ENCODE data around the gene SLC25A22. TPM values are rescaled to one million over a fixed set of nuclear protein-coding genes. Genes with fewer than 3 reads are reported as not detected.

Gene SLC25A22
- total RNA-seq, 1 experiment from 2014 or later = 32.7 TPM

DNA sequence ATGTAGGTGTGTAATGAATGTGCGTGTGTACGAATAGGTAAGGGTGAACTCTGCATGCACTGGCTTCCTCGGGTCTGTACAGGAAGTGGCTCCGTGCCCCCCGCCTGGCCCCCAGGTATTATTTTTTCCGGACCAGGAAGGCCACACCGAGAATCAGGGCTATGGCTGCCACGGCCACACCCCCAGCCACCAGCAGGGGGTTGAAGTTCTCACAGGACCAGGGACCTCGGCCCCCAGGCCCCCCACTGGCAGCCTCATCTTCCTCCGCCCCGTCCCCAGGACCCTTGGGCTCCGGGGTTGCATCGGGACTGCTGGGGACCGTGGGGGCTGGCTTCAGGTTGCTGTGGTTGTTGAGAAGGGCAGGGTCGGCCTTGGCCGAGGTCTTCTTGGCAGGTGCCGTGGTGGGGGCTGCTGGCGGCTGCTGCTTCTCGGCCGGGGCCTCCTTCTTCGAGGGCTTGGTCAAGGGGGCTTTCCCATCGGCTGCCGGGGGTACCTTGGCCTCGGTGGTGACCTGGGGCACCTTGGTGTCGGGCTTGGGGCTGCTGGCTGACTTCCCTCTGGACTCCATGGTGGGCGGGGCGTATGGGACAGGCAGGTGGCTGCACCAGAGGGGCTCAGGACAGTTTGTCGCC is 10.0 kb downstream of the SLC25A22 start:
- ChIA-PET POLR2A (ENCODE audit: unreplicated experiment) (interaction anchor here (0.5 kb wide), 1 partner anchor 45 kb away, joined by 9 read pairs; the partner anchor contains the start of gene CD151), CTCF (no interaction called here)
- no TSS peak for BruUV-seq (replicated peaks)

DNA sequence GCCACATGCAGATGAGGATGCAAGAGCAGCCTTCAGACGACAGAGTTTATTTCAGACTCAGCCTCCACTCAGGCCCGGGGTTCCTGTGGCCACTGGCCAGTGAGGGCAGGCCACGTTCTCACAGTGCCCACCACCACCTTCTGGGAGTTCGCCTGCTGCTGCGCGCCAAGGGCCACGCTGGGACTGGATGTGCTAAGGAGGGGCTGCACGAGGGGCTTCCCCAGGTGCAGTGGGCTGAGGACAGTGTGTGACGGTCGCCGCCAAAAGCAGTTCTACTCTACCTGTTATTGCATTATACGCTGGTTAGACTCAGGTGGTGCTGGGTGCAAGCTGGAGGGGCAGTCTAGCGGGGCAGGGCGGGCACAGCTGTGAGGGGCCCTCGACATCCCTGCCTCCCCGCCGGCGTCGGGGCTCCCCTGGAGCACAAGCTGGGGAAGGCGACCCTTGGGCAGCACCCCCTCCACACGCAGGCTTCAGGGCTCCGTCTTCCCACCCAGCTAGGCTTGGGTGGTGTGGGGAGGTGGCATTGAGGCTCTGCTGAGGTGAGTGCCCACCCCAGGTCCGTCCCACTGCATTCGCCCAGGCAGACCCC is 10.9 kb downstream of the SLC25A22 start:
- DNase-seq (no peak), ATAC-seq (no peak)
- Histone ChIP-seq H3K9ac (ENCODE audit: low read length) (no peak overlapping the region), H4K20me1 (ENCODE audit: low read length) (no peaks in the 10 kb centered on the region), H2AFZ (ENCODE audit: low read length) (no peak overlapping the region), H3F3A (ENCODE audit: low read length, unreplicated experiment) (no peaks in the 10 kb centered on the region), H3K79me2 (ENCODE audit: low read length) (no peaks in the 10 kb centered on the region), H3K27ac (ENCODE audit: low read length) (no peak overlapping the region), H3K9me3 (ENCODE audit: low read length) (no peaks in the 10 kb centered on the region), H3K4me3 (ENCODE audit: low read length) (no peak overlapping the region), H3K36me3 (ENCODE audit: low read depth, low read length) (no peaks in the 10 kb centered on the region), H3K9me2 (replicated peaks; ENCODE audit: low read length) (no peaks in the 10 kb centered on the region), H3K4me1 (ENCODE audit: insufficient read depth, low read length) (no peaks in the 10 kb centered on the region), H3K4me2 (ENCODE audit: low read length) (no peak overlapping the region), H3K27me3 (ENCODE audit: low read length) (no peaks in the 10 kb centered on the region)
- no TSS peak for BruUV-seq (replicated peaks)
- intact Hi-C loops (cut with micrococcal nuclease) = no loop called here
- TF ChIP-seq, protein P1, sequence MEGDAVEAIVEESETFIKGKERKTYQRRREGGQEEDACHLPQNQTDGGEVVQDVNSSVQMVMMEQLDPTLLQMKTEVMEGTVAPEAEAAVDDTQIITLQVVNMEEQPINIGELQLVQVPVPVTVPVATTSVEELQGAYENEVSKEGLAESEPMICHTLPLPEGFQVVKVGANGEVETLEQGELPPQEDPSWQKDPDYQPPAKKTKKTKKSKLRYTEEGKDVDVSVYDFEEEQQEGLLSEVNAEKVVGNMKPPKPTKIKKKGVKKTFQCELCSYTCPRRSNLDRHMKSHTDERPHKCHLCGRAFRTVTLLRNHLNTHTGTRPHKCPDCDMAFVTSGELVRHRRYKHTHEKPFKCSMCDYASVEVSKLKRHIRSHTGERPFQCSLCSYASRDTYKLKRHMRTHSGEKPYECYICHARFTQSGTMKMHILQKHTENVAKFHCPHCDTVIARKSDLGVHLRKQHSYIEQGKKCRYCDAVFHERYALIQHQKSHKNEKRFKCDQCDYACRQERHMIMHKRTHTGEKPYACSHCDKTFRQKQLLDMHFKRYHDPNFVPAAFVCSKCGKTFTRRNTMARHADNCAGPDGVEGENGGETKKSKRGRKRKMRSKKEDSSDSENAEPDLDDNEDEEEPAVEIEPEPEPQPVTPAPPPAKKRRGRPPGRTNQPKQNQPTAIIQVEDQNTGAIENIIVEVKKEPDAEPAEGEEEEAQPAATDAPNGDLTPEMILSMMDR (conservative IDR thresholded peaks at IDR 0.05; ENCODE audit: low read depth, low read length) = no peak
- no peak for TF ChIP-seq EZH2 (IDR thresholded peaks at IDR 0.05; ENCODE audit: low read length, unreplicated experiment)
- no peak for TF ChIP-seq EZH2phosphoT487 (IDR thresholded peaks at IDR 0.05; ENCODE audit: borderline replicate concordance, low read length)
- ChIA-PET POLR2A (ENCODE audit: unreplicated experiment) (no interaction called here), CTCF (no interaction called here)

More for the DNA sequence above, 10.0 kb downstream of the SLC25A22 start:
- Histone ChIP-seq H3K9me3 (ENCODE audit: low read length) (no peaks in the 10 kb centered on the region), H4K20me1 (ENCODE audit: low read length) (no peaks in the 10 kb centered on the region), H2AFZ (ENCODE audit: low read length) (no peak overlapping the region), H3K27me3 (ENCODE audit: low read length) (no peaks in the 10 kb centered on the region), H3K36me3 (ENCODE audit: low read depth, low read length) (no peaks in the 10 kb centered on the region; the same call in 1 of the 2 replicates), H3K27ac (ENCODE audit: low read length) (no peak overlapping the region), H3K4me1 (ENCODE audit: insufficient read depth, low read length) (no peaks in the 10 kb centered on the region), H3K4me3 (ENCODE audit: low read length) (no peak overlapping the region), H3K9me2 (replicated peaks; ENCODE audit: low read length) (no peaks in the 10 kb centered on the region), H3K4me2 (ENCODE audit: low read length) (no peak overlapping the region), H3F3A (ENCODE audit: low read length, unreplicated experiment) (no peaks in the 10 kb centered on the region), H3K79me2 (ENCODE audit: low read length) (no peaks in the 10 kb centered on the region), H3K9ac (ENCODE audit: low read length) (no peak overlapping the region)
- ATAC-seq (no peak), DNase-seq (no peak)
- intact Hi-C loops (cut with micrococcal nuclease) = no loop called here
- TF ChIP-seq, protein P1 (conservative IDR thresholded peaks at IDR 0.05; ENCODE audit: low read depth, low read length) = no peak
- TF ChIP-seq EZH2 (IDR thresholded peaks at IDR 0.05; ENCODE audit: low read length, unreplicated experiment) (no peak), EZH2phosphoT487 (IDR thresholded peaks at IDR 0.05; ENCODE audit: borderline replicate concordance, low read length) (no peak)

Measured in PC-3 (cell line).